GM21737 (cell line): ENCODE data around the gene APOBEC3A.
"Not testable (repeated sequence)": the region's sequence is repeated elsewhere in the genome, so short reads cannot be mapped to it uniquely, and the experiment has no call there.

Experiments
- ATAC-seq: cut with Tn5 transposase; IDR thresholded peaks from one replicate; pipeline ENCODE4 v1.9.1; 2021; ENCODE audit warnings: mild to moderate bottlenecking, moderate library complexity; ENCODE audit not compliant: unreplicated experiment

APOBEC3A gene

GRCh38 chr22:38957808-38958650 is 620 bp downstream of the APOBEC3A start:
- no peak for ATAC-seq

GRCh38 chr22:38958651-38958943 is 1.2 kb downstream of the APOBEC3A start:
- ATAC-seq: not testable (repeated sequence)

GRCh38 chr22:38959590-38959989 is 2.2 kb downstream of the APOBEC3A start:
- no peak for ATAC-seq

- ATAC-seq: not testable (repeated sequence)
These were observed 3.3 kb downstream of the APOBEC3A start for GRCh38 chr22:38960673-38961072.

GRCh38 chr22:38963291-38963738 is 5.9 kb downstream of the APOBEC3A start:
- ATAC-seq: not testable (repeated sequence)

- ATAC-seq: no peak
These were observed 6.5 kb downstream of the APOBEC3A start for GRCh38 chr22:38963872-38964271.

- no peak for ATAC-seq
These were observed 6.9 kb downstream of the APOBEC3A start for GRCh38 chr22:38964306-38964705.

- no peak for ATAC-seq
These were observed 7.6 kb downstream of the APOBEC3A start for GRCh38 chr22:38964989-38965388.

- ATAC-seq: no peak
These were observed 8.4 kb downstream of the APOBEC3A start for GRCh38 chr22:38965614-38966379.

GRCh38 chr22:38966380-38966702 is 8.9 kb downstream of the APOBEC3A start:
- ATAC-seq: no peak

- no peak for ATAC-seq
These were observed 9.5 kb downstream of the APOBEC3A start for GRCh38 chr22:38966942-38967341.

GRCh38 chr22:38967451-38968450 is 10.3 kb downstream of the APOBEC3A start:
- ATAC-seq: no peak

- ATAC-seq: no peak
These were observed 11.4 kb downstream of the APOBEC3A start for GRCh38 chr22:38968801-38969200.

- no peak for ATAC-seq
These were observed 13.1 kb downstream of the APOBEC3A start for GRCh38 chr22:38970551-38970950.

- no peak for ATAC-seq
These were observed 13.8 kb downstream of the APOBEC3A start for GRCh38 chr22:38971202-38971601.

GRCh38 chr22:38971791-38972190 is 14.4 kb downstream of the APOBEC3A start:
- ATAC-seq: no peak

- no peak for ATAC-seq
These were observed 15.1 kb downstream of the APOBEC3A start for GRCh38 chr22:38972558-38972957.

- no peak for ATAC-seq
These were observed 16.1 kb downstream of the APOBEC3A start for GRCh38 chr22:38973289-38974169.

- no peak for ATAC-seq
These were observed 16.9 kb downstream of the APOBEC3A start for GRCh38 chr22:38974170-38974825.

GRCh38 chr22:38974826-38975175 is 17.4 kb downstream of the APOBEC3A start:
- ATAC-seq: no peak
